Loucy (cell line): ENCODE results near the gene MBNL2.

Experiments used
- CTCF ChIP-seq: fragments of 200-600 bp; sonication (generic); conservative IDR thresholded peaks from 2 replicates; pipeline ENCODE4 v1.5.1; 2014; ENCODE audit warnings: mild to moderate bottlenecking, antibody characterized with exemption, low read length
- EZH2phosphoT487 ChIP-seq: fragments of 200-600 bp; IDR thresholded peaks from 2 replicates; pipeline ENCODE4 v1.6.1; 2018; ENCODE audit warnings: antibody characterized with exemption, mild to moderate bottlenecking, moderate library complexity, borderline replicate concordance

- no peak for TF ChIP-seq CTCF
- TF ChIP-seq EZH2phosphoT487 = no peak
Observed at GRCh38 chr13:97267418-97268059, 45.4 kb downstream of the MBNL2 start.
